ENCODE measurements around the gene LRRC75A. TPM values are rescaled to one million over a fixed set of nuclear protein-coding genes. Genes with fewer than 3 reads are reported as not detected.
A peak's percentile ranks its signal among the peaks of the same experiment; 100 is the strongest.

Gene LRRC75A
- total RNA-seq, 1 experiment from 2014 or later: 10.1 TPM

DNA sequence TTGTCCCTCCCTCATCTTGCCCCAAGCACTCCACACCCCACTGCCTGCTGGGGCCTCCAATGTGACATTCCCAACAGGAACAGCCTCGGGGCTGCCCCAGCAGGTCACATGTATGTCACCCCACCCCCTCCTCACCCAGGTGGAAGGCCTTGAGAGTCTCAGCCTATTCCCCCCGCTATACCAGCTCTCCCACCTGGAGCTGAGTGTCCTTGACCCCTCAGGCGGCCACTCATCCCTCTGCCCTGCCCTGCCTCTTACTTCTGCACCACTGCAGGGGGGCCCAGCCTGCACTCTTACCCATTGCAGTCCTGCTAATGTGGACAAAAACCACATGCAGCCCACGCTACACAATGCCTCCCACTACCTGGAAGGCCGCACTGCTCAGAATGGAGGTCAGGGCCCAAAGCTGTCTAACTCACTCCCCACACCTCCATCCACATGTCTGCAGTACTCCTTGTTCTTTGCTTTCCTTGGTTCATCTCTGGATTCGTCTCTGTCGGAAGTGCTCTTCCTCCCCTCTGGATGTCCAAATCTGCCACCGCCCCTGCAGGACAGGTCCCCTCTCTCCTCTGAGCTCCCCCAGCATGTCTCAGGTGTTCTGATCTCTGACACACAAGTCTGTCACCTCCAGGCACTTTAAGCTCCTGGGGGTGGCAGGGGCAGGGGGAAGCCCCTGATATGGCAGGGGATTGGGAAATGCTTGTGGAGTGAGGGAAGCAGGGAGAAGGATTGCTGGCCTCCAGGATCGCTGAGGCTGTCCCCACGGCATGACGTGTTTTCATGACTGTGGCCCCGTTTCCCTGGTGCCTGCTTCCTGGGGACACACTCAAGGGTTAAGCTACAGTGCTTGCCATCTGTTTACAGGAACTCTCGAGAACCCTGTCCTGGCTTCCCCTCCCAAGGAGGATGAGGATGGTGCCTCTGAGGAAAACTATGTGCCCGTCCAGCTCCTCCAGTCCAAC, 55.8 kb downstream of the LRRC75A start:
- peaks cover 9% of the 10 kb centered on the region for H3K79me1 ChIP-seq (ENCODE audit: insufficient read depth, low read depth, low read length, poor library complexity, severe bottlenecking)
- H3K9me3 Mint-ChIP-seq: peaks cover 0 to 2% of the 10 kb centered on the region in 2 experiments; a peak in 1 of 5 replicates
- no peak overlapping the region for H2AK5ac ChIP-seq (ENCODE audit: insufficient read length, low read length)
- H3K27me3 Mint-ChIP-seq (ENCODE audit: low read depth): peaks cover 2% of the 10 kb centered on the region
- H2BK20ac ChIP-seq (ENCODE audit: low read depth, low read length, poor library complexity, severe bottlenecking): no peak overlapping the region
- H2AFZ ChIP-seq (ENCODE audit: low read length): no peak overlapping the region
- no peaks in the 10 kb centered on the region for H4K20me1 ChIP-seq (ENCODE audit: control insufficient read depth, insufficient read depth, insufficient read length)
- no peaks in the 10 kb centered on the region for H3K27me3 ChIP-seq (ENCODE audit: insufficient read depth, low read length)
- H3K23ac ChIP-seq (ENCODE audit: insufficient read length, low read depth, low read length): no peak overlapping the region
- peak; percentile 46 for DNase-seq
- peaks cover 31 to 50% of the 10 kb centered on the region in 2 experiments for H3K4me1 Mint-ChIP-seq
- H2BK12ac ChIP-seq (ENCODE audit: insufficient read length, low read depth, low read length): no peak overlapping the region
- no peak overlapping the region for H3K27ac ChIP-seq (ENCODE audit: insufficient read length, low read depth, low read length)
- H3K9me3 ChIP-seq (ENCODE audit: control insufficient read depth, low read depth, low read length): no peaks in the 10 kb centered on the region
- no peak overlapping the region for H3K4me2 ChIP-seq (ENCODE audit: insufficient read depth, insufficient read length, low read length)
- H3K14ac ChIP-seq (ENCODE audit: insufficient read depth, low read length): no peak overlapping the region
- no peak overlapping the region for H2BK120ac ChIP-seq (ENCODE audit: low read depth, low read length, poor library complexity, severe bottlenecking)
- no peak overlapping the region for H4K91ac ChIP-seq (ENCODE audit: insufficient read length, low read depth, low read length)
- H3K79me2 ChIP-seq (ENCODE audit: insufficient read depth, low read length): peaks cover 5% of the 10 kb centered on the region; the same call in 1 of the 2 replicates
- no peak overlapping the region for H3T11ph ChIP-seq (ENCODE audit: low read length)
- H3K9ac ChIP-seq (ENCODE audit: extremely low read depth, insufficient read length, low read length): no peak overlapping the region
- H3K23me2 ChIP-seq (ENCODE audit: insufficient read length, low read depth, low read length, poor library complexity, severe bottlenecking): peaks cover 9% of the 10 kb centered on the region
- H3K27ac Mint-ChIP-seq: peak overlapping the region; percentile 3 to 13 (median 5); a peak in 4 of 7 replicates
- H3K4me1 ChIP-seq (ENCODE audit: insufficient read depth, low read length): no peaks in the 10 kb centered on the region
- no peak overlapping the region for H3K4me3 Mint-ChIP-seq
- H4K5ac ChIP-seq (ENCODE audit: insufficient read length, low read depth, low read length): no peak overlapping the region
- peaks cover 22 to 25% (median 25%) of the 10 kb centered on the region in 3 experiments for H3K36me3 Mint-ChIP-seq (ENCODE audit: insufficient read depth in 1 of 3, low read depth in 3 of 3)
- TF ChIP-seq, protein P1, sequence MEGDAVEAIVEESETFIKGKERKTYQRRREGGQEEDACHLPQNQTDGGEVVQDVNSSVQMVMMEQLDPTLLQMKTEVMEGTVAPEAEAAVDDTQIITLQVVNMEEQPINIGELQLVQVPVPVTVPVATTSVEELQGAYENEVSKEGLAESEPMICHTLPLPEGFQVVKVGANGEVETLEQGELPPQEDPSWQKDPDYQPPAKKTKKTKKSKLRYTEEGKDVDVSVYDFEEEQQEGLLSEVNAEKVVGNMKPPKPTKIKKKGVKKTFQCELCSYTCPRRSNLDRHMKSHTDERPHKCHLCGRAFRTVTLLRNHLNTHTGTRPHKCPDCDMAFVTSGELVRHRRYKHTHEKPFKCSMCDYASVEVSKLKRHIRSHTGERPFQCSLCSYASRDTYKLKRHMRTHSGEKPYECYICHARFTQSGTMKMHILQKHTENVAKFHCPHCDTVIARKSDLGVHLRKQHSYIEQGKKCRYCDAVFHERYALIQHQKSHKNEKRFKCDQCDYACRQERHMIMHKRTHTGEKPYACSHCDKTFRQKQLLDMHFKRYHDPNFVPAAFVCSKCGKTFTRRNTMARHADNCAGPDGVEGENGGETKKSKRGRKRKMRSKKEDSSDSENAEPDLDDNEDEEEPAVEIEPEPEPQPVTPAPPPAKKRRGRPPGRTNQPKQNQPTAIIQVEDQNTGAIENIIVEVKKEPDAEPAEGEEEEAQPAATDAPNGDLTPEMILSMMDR (conservative IDR thresholded peaks at IDR 0.05): no peak
- no peak overlapping the region for H3K4ac ChIP-seq (ENCODE audit: low read depth, low read length)
- no peak overlapping the region for H2BK15ac ChIP-seq (ENCODE audit: low read depth, low read length)
- no peak overlapping the region for H4K8ac ChIP-seq (replicated peaks; ENCODE audit: insufficient read length, low read depth, low read length)
- WGBS (ENCODE audit: extremely low coverage, insufficient read length, low lambda C conversion rate): no CpG with 5 or more reads among the region's 14 CpGs
- H3K18ac ChIP-seq (ENCODE audit: insufficient read length, low read depth, low read length): no peak overlapping the region
- no peak overlapping the region for H3K56ac ChIP-seq (ENCODE audit: insufficient read length, low read depth, low read length)
- no peak overlapping the region for H2BK5ac ChIP-seq (ENCODE audit: insufficient read length, low read length)
